KMS-11 (cell line): ENCODE data around the gene CEP43.

Experiments used
- H2AFZ ChIP-seq: fragments of 200-600 bp; sonication (generic); 2 replicates; pipeline ENCODE4 v1.6.1; 2016; ENCODE audit warnings: antibody characterized with exemption, mixed run types, low read depth
- H3K27ac ChIP-seq: fragments of 200-600 bp; sonication (generic); 2 replicates; pipeline ENCODE4 v1.6.1; 2016; ENCODE audit warnings: mild to moderate bottlenecking, mixed run types
- H3K27me3 ChIP-seq: fragments of 200-600 bp; sonication (generic); 2 replicates; pipeline ENCODE4 v1.6.1; 2017; ENCODE audit warnings: mild to moderate bottlenecking, low read depth, mixed run types, moderate library complexity; ENCODE audit not compliant: insufficient read depth
- H3K36me3 ChIP-seq: fragments of 200-600 bp; sonication (generic); 2 replicates; pipeline ENCODE4 v1.6.1; 2017; ENCODE audit warnings: mild to moderate bottlenecking, mixed run types; ENCODE audit not compliant: insufficient read depth
- H3K4me1 ChIP-seq: fragments of 200-600 bp; sonication (generic); 2 replicates; pipeline ENCODE4 v1.6.1; 2016; ENCODE audit warnings: mild to moderate bottlenecking, low read depth, mixed run types; ENCODE audit not compliant: poor library complexity, severe bottlenecking
- H3K4me2 ChIP-seq: fragments of 200-600 bp; sonication (generic); 2 replicates; pipeline ENCODE4 v1.7.0; 2016; ENCODE audit warnings: mild to moderate bottlenecking, mixed run types
- H3K4me3 ChIP-seq: fragments of 200-600 bp; sonication (generic); IDR thresholded peaks from 2 replicates; pipeline ENCODE4 v1.6.1; 2017; ENCODE audit warnings: low read depth, low read length, mixed read lengths; ENCODE audit not compliant: insufficient read depth
- H3K79me2 ChIP-seq: fragments of 200-600 bp; sonication (generic); 2 replicates; pipeline ENCODE4 v1.6.1; 2016; ENCODE audit warnings: low read depth, mixed run types; ENCODE audit not compliant: insufficient read depth
- H3K9ac ChIP-seq: fragments of 200-600 bp; sonication (generic); 2 replicates; pipeline ENCODE4 v1.6.1; 2016; ENCODE audit warnings: mild to moderate bottlenecking, mixed run types
- H4K20me1 ChIP-seq: fragments of 200-600 bp; sonication (generic); 2 replicates; pipeline ENCODE4 v1.6.1; 2016; ENCODE audit warnings: mild to moderate bottlenecking, mixed run types; ENCODE audit not compliant: insufficient read depth
- CTCF ChIP-seq: fragments of 200-600 bp; sonication (generic); conservative IDR thresholded peaks from 2 replicates; pipeline ENCODE4 v1.6.1; 2017; ENCODE audit warnings: low read depth, mild to moderate bottlenecking, antibody characterized with exemption, low read length, moderate library complexity, mixed read lengths

The CEP43 gene

GRCh38 chr6:166971271-166971670 is 27.9 kb upstream of the CEP43 start:
- H3K27ac ChIP-seq = no peak overlapping the region
- H3K27me3 ChIP-seq = no peaks in the 10 kb centered on the region
- H4K20me1 ChIP-seq = no peaks in the 10 kb centered on the region
- no peaks in the 10 kb centered on the region for H3K4me1 ChIP-seq
- H3K79me2 ChIP-seq = no peaks in the 10 kb centered on the region
- H3K4me3 ChIP-seq = no peak overlapping the region
- no peak overlapping the region for H3K4me2 ChIP-seq
- no peak overlapping the region for H2AFZ ChIP-seq
- TF ChIP-seq CTCF = no peak
- no peaks in the 10 kb centered on the region for H3K36me3 ChIP-seq
- H3K9ac ChIP-seq = no peak overlapping the region

GRCh38 chr6:166972101-166972500 is 27.1 kb upstream of the CEP43 start:
- Histone ChIP-seq H3K4me2 (no peak overlapping the region), H3K27me3 (no peaks in the 10 kb centered on the region), H2AFZ (no peak overlapping the region), H3K36me3 (no peaks in the 10 kb centered on the region), H3K4me3 (no peak overlapping the region), H3K4me1 (no peaks in the 10 kb centered on the region), H3K79me2 (no peaks in the 10 kb centered on the region), H3K27ac (no peak overlapping the region), H4K20me1 (no peaks in the 10 kb centered on the region), H3K9ac (no peak overlapping the region)
- TF ChIP-seq CTCF = no peak

GRCh38 chr6:166976636-166977035 is 22.6 kb upstream of the CEP43 start:
- Histone ChIP-seq H3K27me3 (no peaks in the 10 kb centered on the region), H3K4me2 (no peak overlapping the region), H3K27ac (no peak overlapping the region), H3K4me3 (no peak overlapping the region), H3K9ac (no peak overlapping the region), H3K4me1 (no peaks in the 10 kb centered on the region), H2AFZ (no peak overlapping the region), H3K79me2 (no peaks in the 10 kb centered on the region), H3K36me3 (no peaks in the 10 kb centered on the region), H4K20me1 (no peaks in the 10 kb centered on the region)
- TF ChIP-seq CTCF = no peak

GRCh38 chr6:166977621-166978525 is 21.3 kb upstream of the CEP43 start:
- Histone ChIP-seq H3K27me3 (no peaks in the 10 kb centered on the region), H4K20me1 (no peaks in the 10 kb centered on the region), H2AFZ (no peak overlapping the region), H3K27ac (no peak overlapping the region), H3K36me3 (no peaks in the 10 kb centered on the region), H3K4me3 (no peak overlapping the region), H3K79me2 (no peaks in the 10 kb centered on the region), H3K4me1 (no peaks in the 10 kb centered on the region), H3K9ac (no peak overlapping the region), H3K4me2 (no peak overlapping the region)
- TF ChIP-seq CTCF = no peak
